SK-N-SH (cell line): ENCODE measurements around the gene NUP188. TPM values are rescaled to one million over a fixed set of nuclear protein-coding genes. Genes with fewer than 3 reads are reported as not detected.

Source experiments
- CTCF ChIA-PET: fragments of 300-600, 350-600 bp; formaldehyde crosslinking; extraction: SDS; loops from one replicate; lab custom pipeline; 2021; lab: Yijun Ruan, JAX
- POLR2A ChIA-PET: fragments of 350-600 bp; sonication (Branson Sonifier 250); formaldehyde crosslinking; extraction: SDS; loops from one replicate; lab custom pipeline; 2020; ENCODE audit warnings: antibody characterized with exemption, inconsistent platforms; lab: Yijun Ruan, JAX
- DNase-seq: peaks from one replicate; pipeline ENCODE4 v3.0.0; 2012
- H2AFZ ChIP-seq: fragments of 200-600 bp; sonication (generic); 2 replicates; pipeline ENCODE4 v1.8.1; 2016; ENCODE audit warnings: antibody characterized with exemption, mild to moderate bottlenecking, low read depth
- H3F3A ChIP-seq: fragments of 200-600 bp; sonication (generic); replicated peaks from 2 replicates; pipeline ENCODE3; 2016; ENCODE audit warnings: antibody characterized with exemption, mild to moderate bottlenecking; ENCODE audit not compliant: insufficient read depth
- H3K27ac ChIP-seq, 2 experiments: fragments of 200-500 bp in 1 of 2; fragments of 200-600 bp in 1 of 2; sonication (Bioruptor generic) in 1 of 2; sonication (generic), shearing (Covaris generic) in 1 of 2; 2 replicates each; pipeline versions ENCODE4 v1.5.1 to v1.6.1; 2014 to 2016; ENCODE audit warnings: low read depth in 2 of 2, inconsistent platforms in 1 of 2, low read length in 1 of 2, mild to moderate bottlenecking in 1 of 2, mixed read lengths in 1 of 2
- H3K27me3 ChIP-seq: fragments of 200-600 bp; sonication (generic), shearing (Covaris generic); 2 replicates; pipeline ENCODE4 v1.6.1; 2016; ENCODE audit warnings: mixed run types; ENCODE audit not compliant: insufficient read depth
- H3K36me3 ChIP-seq, 2 experiments: fragments of 200-500 bp in 1 of 2; fragments of 200-600 bp in 1 of 2; sonication (Bioruptor generic) in 1 of 2; sonication (generic) in 1 of 2; replicated peaks in 1 of 2; 2 replicates each; pipeline versions ENCODE3 to v1.5.1; 2014 to 2016; ENCODE audit warnings: low read length in 1 of 2, mild to moderate bottlenecking in 1 of 2; ENCODE audit not compliant: insufficient read depth in 2 of 2, control insufficient read depth in 1 of 2
- H3K4me1 ChIP-seq, 2 experiments: fragments of 200-500 bp in 1 of 2; fragments of 200-600 bp in 1 of 2; sonication (Bioruptor generic) in 1 of 2; sonication (generic), shearing (Covaris generic) in 1 of 2; 2 replicates each; pipeline versions ENCODE4 v1.5.1 to v1.6.1; 2014 to 2016; ENCODE audit warnings: low read depth in 1 of 2, low read length in 1 of 2, mixed run types in 1 of 2; ENCODE audit not compliant: insufficient read depth in 2 of 2, control insufficient read depth in 1 of 2
- H3K4me2 ChIP-seq: fragments of 200-600 bp; sonication (generic), shearing (Covaris generic); 2 replicates; pipeline ENCODE4 v1.6.1; 2017; ENCODE audit warnings: mixed run types
- H3K4me3 ChIP-seq, 2 experiments: fragments of 200-500 bp in 1 of 2; fragments of 200-600 bp in 1 of 2; sonication (Bioruptor generic) in 1 of 2; sonication (generic), shearing (Covaris generic) in 1 of 2; 2 replicates each; pipeline versions ENCODE4 v1.5.1 to v1.8.1; 2014 to 2016; ENCODE audit warnings: low read depth in 2 of 2, inconsistent platforms in 1 of 2, low read length in 1 of 2, mild to moderate bottlenecking in 1 of 2, mixed read lengths in 1 of 2, moderate library complexity in 1 of 2
- H3K79me2 ChIP-seq: fragments of 200-600 bp; sonication (generic); 2 replicates; pipeline ENCODE4 v1.8.1; 2017; ENCODE audit warnings: mild to moderate bottlenecking; ENCODE audit not compliant: insufficient read depth
- H3K9ac ChIP-seq: fragments of 200-600 bp; sonication (generic); 2 replicates; pipeline ENCODE4 v1.6.1; 2017; ENCODE audit warnings: mixed run types
- H3K9me2 ChIP-seq: fragments of 200-600 bp; sonication (generic); 2 replicates; pipeline ENCODE4 v1.6.1; 2017; ENCODE audit warnings: mixed run types
- H3K9me3 ChIP-seq: fragments of 200-600 bp; sonication (generic); 2 replicates; pipeline ENCODE4 v1.6.1; 2017; ENCODE audit warnings: mixed run types, mild to moderate bottlenecking, moderate library complexity
- H4K20me1 ChIP-seq: fragments of 200-600 bp; sonication (generic); 2 replicates; pipeline ENCODE4 v1.6.1; 2017; ENCODE audit warnings: mild to moderate bottlenecking, mixed run types; ENCODE audit not compliant: insufficient read depth
- CHD2 ChIP-seq: fragments of 150-350 bp; IDR thresholded peaks from 2 replicates; pipeline ENCODE4 v1.6.1; 2018; ENCODE audit warnings: low read length; ENCODE audit not compliant: partially characterized antibody
- ELF1 ChIP-seq: IDR thresholded peaks from 2 replicates; pipeline ENCODE4 v1.4.0; 2012
- EP300 ChIP-seq, 2 experiments: IDR thresholded peaks; 2 replicates each; pipeline versions ENCODE4 v1.4.0 to v1.6.1; 2012; ENCODE audit warnings: borderline replicate concordance in 1 of 2, low read depth in 1 of 2, low read length in 1 of 2
- FOSL2 ChIP-seq: IDR thresholded peaks from 2 replicates; pipeline ENCODE4 v1.4.0; 2012; ENCODE audit warnings: low read depth, mild to moderate bottlenecking, moderate library complexity, borderline replicate concordance
- FOXJ3 ChIP-seq: sonication (generic); formaldehyde crosslinking; IDR thresholded peaks from 2 replicates; pipeline ENCODE4 v1.5.1; 2020; ENCODE audit warnings: mild to moderate bottlenecking, missing genetic modification reagents
- FOXM1 ChIP-seq: IDR thresholded peaks from 2 replicates; pipeline ENCODE4 v1.4.0; 2012; ENCODE audit warnings: low read depth, mild to moderate bottlenecking
- GABPA ChIP-seq: IDR thresholded peaks from 2 replicates; pipeline ENCODE4 v1.4.0; 2012; ENCODE audit warnings: low read depth, mild to moderate bottlenecking
- IRF3 ChIP-seq: fragments of 150-350 bp; IDR thresholded peaks from 2 replicates; pipeline ENCODE4 v1.6.1; 2016; ENCODE audit warnings: mild to moderate bottlenecking, low read depth, low read length
- JUND ChIP-seq: IDR thresholded peaks from 2 replicates; pipeline ENCODE4 v1.4.0; 2012
- MEF2A ChIP-seq: IDR thresholded peaks from 2 replicates; pipeline ENCODE4 v1.4.0; 2012; ENCODE audit warnings: low read depth, borderline replicate concordance
- MXI1 ChIP-seq: IDR thresholded peaks from 2 replicates; pipeline ENCODE4 v1.6.1; 2012; ENCODE audit warnings: mild to moderate bottlenecking, low read depth, low read length, improper control_type of control experiment
- NRF1 ChIP-seq: IDR thresholded peaks from 2 replicates; pipeline ENCODE4 v1.6.1; 2012; ENCODE audit warnings: low read depth, mild to moderate bottlenecking, low read length
- RCOR1 ChIP-seq: fragments of 150-350 bp; IDR thresholded peaks from 2 replicates; pipeline ENCODE4 v1.6.1; 2017; ENCODE audit warnings: antibody characterized with exemption, low read length
- SMC3 ChIP-seq: IDR thresholded peaks from 2 replicates; pipeline ENCODE4 v1.6.1; 2012; ENCODE audit warnings: low read depth, low read length, improper control_type of control experiment
- TEAD4 ChIP-seq: IDR thresholded peaks from 2 replicates; pipeline ENCODE4 v1.4.0; 2012; ENCODE audit warnings: mild to moderate bottlenecking, borderline replicate concordance; ENCODE audit not compliant: insufficient read depth
- YY1 ChIP-seq: IDR thresholded peaks from 2 replicates; pipeline ENCODE4 v1.4.0; 2012; ENCODE audit warnings: low read depth, mild to moderate bottlenecking
- polyA plus RNA-seq, 3 experiments: library from polyadenylated mRNA; depleted of rRNA; stranded (reverse); fragments of >200 nt; gene quantifications; 2 replicates each; pipeline ENCODE4 v1.2.3, GENCODE V29; 2012
- TF ChIP-seq, protein P1 (sequence below): fragments of 150-350 bp; IDR thresholded peaks from 2 replicates; pipeline ENCODE4 v1.6.1; 2017; ENCODE audit warnings: antibody characterized with exemption, low read length, low read depth, borderline replicate concordance
- TF ChIP-seq, protein P2 (sequence below): IDR thresholded peaks from 2 replicates; pipeline ENCODE4 v1.4.0; 2012; ENCODE audit warnings: low read depth
- TF ChIP-seq, protein P3 (sequence below): IDR thresholded peaks from 2 replicates; pipeline ENCODE4 v1.4.0; 2012; ENCODE audit warnings: low read depth, borderline replicate concordance

The NUP188 gene
- polyA plus RNA-seq, 1 of the 3 experiments (the other 2 are of a cell fraction): 49.5 TPM

- TF ChIP-seq FOXM1 (no peak), RCOR1 (no peak), TEAD4 (no peak), YY1 (no peak), MXI1 (0 out of 2 replicates have a peak, but pooled peaks have one; percentile 47), SMC3 (peak; percentile 38; the same call in 1 of the 2 replicates), EP300 (IDR thresholded peaks at IDR 0.05; ENCODE audit: borderline replicate concordance in 1 of 2, low read depth in 1 of 2, low read length in 1 of 2) (no peak), IRF3 (no peak), CHD2 (peak; percentile 46), ELF1 (no peak), FOSL2 (no peak)
- TF ChIP-seq, protein P1, sequence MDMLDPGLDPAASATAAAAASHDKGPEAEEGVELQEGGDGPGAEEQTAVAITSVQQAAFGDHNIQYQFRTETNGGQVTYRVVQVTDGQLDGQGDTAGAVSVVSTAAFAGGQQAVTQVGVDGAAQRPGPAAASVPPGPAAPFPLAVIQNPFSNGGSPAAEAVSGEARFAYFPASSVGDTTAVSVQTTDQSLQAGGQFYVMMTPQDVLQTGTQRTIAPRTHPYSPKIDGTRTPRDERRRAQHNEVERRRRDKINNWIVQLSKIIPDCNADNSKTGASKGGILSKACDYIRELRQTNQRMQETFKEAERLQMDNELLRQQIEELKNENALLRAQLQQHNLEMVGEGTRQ: no peak
- TF ChIP-seq, protein P2, sequence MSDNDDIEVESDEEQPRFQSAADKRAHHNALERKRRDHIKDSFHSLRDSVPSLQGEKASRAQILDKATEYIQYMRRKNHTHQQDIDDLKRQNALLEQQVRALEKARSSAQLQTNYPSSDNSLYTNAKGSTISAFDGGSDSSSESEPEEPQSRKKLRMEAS: 0 out of 2 replicates have a peak, but pooled peaks have one; percentile 1
- TF ChIP-seq, all 33 proteins: peak for 6
Measured at GRCh38 chr9:129028192-129028966, 80.9 kb downstream of the NUP188 start, which contains the start of gene SH3GLB2 (continued).

DNA sequence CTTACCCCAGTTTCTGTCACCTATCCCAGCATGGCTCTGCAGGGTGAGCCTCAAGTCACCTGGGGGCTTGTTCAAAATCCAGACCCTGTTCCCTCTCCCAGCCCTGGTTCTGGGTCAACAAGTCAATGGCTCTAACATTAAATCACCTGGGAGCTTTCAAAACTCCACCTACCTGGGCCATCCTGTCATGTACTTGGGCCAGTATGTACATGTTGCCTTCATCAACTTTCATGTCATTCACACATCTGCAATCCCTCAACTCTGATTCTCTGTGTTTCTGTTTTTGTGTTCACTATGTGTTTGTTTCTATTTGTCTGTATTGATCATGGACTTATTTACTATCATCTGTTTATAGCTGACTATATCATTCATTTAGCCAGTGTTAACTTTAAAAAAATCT is 82.7 kb downstream of the NUP188 start:
- no peaks in the 10 kb centered on the region for H3K27me3 ChIP-seq
- ChIA-PET CTCF (interaction anchor here (0.7 kb wide), 1 partner anchor 24 kb away, joined by 3 read pairs; no protein-coding TSS in a partner anchor), POLR2A (no interaction called here)
- H3K4me1 ChIP-seq: peaks cover 10 to 20% of the 10 kb centered on the region in 2 experiments; a peak in 3 of 4 replicates
- no peak overlapping the region for H2AFZ ChIP-seq
- H3K9me2 ChIP-seq: no peaks in the 10 kb centered on the region
- no peaks in the 10 kb centered on the region for H3F3A ChIP-seq
- H4K20me1 ChIP-seq: 0 out of 2 replicates have a peak, but pooled peaks cover 4% of the 10 kb centered on the region
- no peak overlapping the region for H3K9ac ChIP-seq
- H3K4me3 ChIP-seq: no peak overlapping the region
- DNase-seq: no peak
- H3K9me3 ChIP-seq: no peaks in the 10 kb centered on the region
- H3K4me2 ChIP-seq: no peak overlapping the region
- TF ChIP-seq, protein P3, sequence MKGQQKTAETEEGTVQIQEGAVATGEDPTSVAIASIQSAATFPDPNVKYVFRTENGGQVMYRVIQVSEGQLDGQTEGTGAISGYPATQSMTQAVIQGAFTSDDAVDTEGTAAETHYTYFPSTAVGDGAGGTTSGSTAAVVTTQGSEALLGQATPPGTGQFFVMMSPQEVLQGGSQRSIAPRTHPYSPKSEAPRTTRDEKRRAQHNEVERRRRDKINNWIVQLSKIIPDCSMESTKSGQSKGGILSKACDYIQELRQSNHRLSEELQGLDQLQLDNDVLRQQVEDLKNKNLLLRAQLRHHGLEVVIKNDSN: no peak
- TF ChIP-seq TEAD4 (no peak), GABPA (no peak), ELF1 (no peak), FOXJ3 (CRISPR knock-in tag) (no peak), YY1 (no peak), JUND (no peak), NRF1 (no peak), MEF2A (no peak), FOSL2 (no peak), EP300 (IDR thresholded peaks at IDR 0.05; ENCODE audit: borderline replicate concordance in 1 of 2, low read depth in 1 of 2, low read length in 1 of 2) (no peak)
- TF ChIP-seq, protein P1: no peak
- no peaks in the 10 kb centered on the region for H3K36me3 ChIP-seq
- no peak overlapping the region for H3K27ac ChIP-seq
- H3K79me2 ChIP-seq: peaks cover 23% of the 10 kb centered on the region
